HCT116 (cell line): ENCODE results near the gene AHNAK. TPM values are rescaled to one million over a fixed set of nuclear protein-coding genes. Genes with fewer than 3 reads are reported as not detected.

Source experiments
- ATAC-seq: fragments of 200-7000 bp; cut with Tn5 transposase; 2 replicates; pipeline ENCODE4 v1.9.1; 2020; ENCODE audit warnings: mild to moderate bottlenecking, moderate library complexity
- BruUV-seq: library from RNA; stranded (reverse); fragments of 400-500 nt; replicated peaks from 2 replicates; lab custom pipeline; 2021; lab: Mats Ljungman, UMichigan
- CTCF ChIA-PET: fragments of 300-600 bp; sonication (Branson Sonifier 250); formaldehyde crosslinking; loops from one replicate; lab custom pipeline; 2021; ENCODE audit warnings: antibody characterized with exemption; lab: Charles Lee
- POLR2A ChIA-PET: fragments of 300-600, 350-600 bp; sonication (Branson Sonifier 250); formaldehyde crosslinking; loops from one replicate; lab custom pipeline; 2021; ENCODE audit warnings: antibody characterized with exemption; lab: Charles Lee
- RAD21 ChIA-PET, 2 experiments: fragments of 300-600 bp; sonication (Branson Sonifier 250); formaldehyde crosslinking; loops; one replicate each; lab custom pipeline; 2023; ENCODE audit warnings: low total read pairs in 2 of 2; ENCODE audit not compliant: uncharacterized antibody in 2 of 2, unreplicated experiment in 2 of 2, low non-redundant PET in 1 of 2; lab: Charles Lee
- DNase-seq: peaks from one replicate; pipeline ENCODE4 v3.0.0-alpha.2; 2010; ENCODE audit warnings: low read depth, low spot score
- H2AFZ ChIP-seq: fragments of 200-600 bp; shearing (Covaris generic), sonication (generic); 2 replicates; pipeline ENCODE4 v1.6.1; 2017; ENCODE audit warnings: low read depth, mixed run types, mixed read lengths, antibody characterized with exemption, low read length; ENCODE audit not compliant: poor library complexity, severe bottlenecking
- H3K27ac ChIP-seq: 2 replicates; pipeline ENCODE4 v1.5.1; 2012; ENCODE audit warnings: low read depth, low read length
- H3K27me3 ChIP-seq: fragments of 200-600 bp; sonication (generic); 2 replicates; pipeline ENCODE4 v1.6.1; 2016; ENCODE audit warnings: mixed run types, low read length, mixed read lengths; ENCODE audit not compliant: insufficient read depth
- H3K36me3 ChIP-seq, 2 experiments: fragments of 200-500 bp in 1 of 2; fragments of 200-600 bp in 1 of 2; sonication (Bioruptor generic) in 1 of 2; sonication (generic) in 1 of 2; 2 replicates each; pipeline versions ENCODE4 v1.5.1 to v1.6.1; 2014 to 2016; ENCODE audit warnings: low read length in 2 of 2, inconsistent platforms in 1 of 2, mixed read lengths in 1 of 2, mixed run types in 1 of 2; ENCODE audit not compliant: insufficient read depth in 2 of 2, control insufficient read depth in 1 of 2
- H3K4me1 ChIP-seq, 2 experiments: fragments of 200-600 bp in 1 of 2; sonication (generic) in 1 of 2; 2 replicates each; pipeline versions ENCODE4 v1.5.1 to v1.6.1; 2012 to 2017; ENCODE audit warnings: low read length in 2 of 2, inconsistent platforms in 1 of 2, mild to moderate bottlenecking in 1 of 2, mixed read lengths in 1 of 2, mixed run types in 1 of 2, moderate library complexity in 1 of 2; ENCODE audit not compliant: insufficient read depth in 2 of 2, control insufficient read depth in 1 of 2
- H3K4me2 ChIP-seq: fragments of 200-600 bp; sonication (generic); 2 replicates; pipeline ENCODE4 v1.6.1; 2017; ENCODE audit warnings: mixed run types, low read length, mixed read lengths
- H3K4me3 ChIP-seq, 2 experiments: fragments of 200-600 bp in 1 of 2; sonication (generic) in 1 of 2; replicated peaks in 1 of 2; 2 replicates each; pipeline ENCODE4 v1.5.1; 2011 to 2016; ENCODE audit warnings: low read length in 2 of 2, control low read depth in 1 of 2, low read depth in 1 of 2, mild to moderate bottlenecking in 1 of 2, mixed read lengths in 1 of 2, mixed run types in 1 of 2
- H3K79me2 ChIP-seq: fragments of 200-600 bp; sonication (generic); 2 replicates; pipeline ENCODE4 v1.6.1; 2017; ENCODE audit warnings: mild to moderate bottlenecking, mixed run types, low read length, moderate library complexity, mixed read lengths; ENCODE audit not compliant: insufficient read depth
- H3K9ac ChIP-seq: fragments of 200-600 bp; sonication (generic); 2 replicates; pipeline ENCODE4 v1.6.1; 2016; ENCODE audit warnings: low read length, mixed read lengths
- H3K9me2 ChIP-seq: fragments of 200-600 bp; sonication (generic), shearing (Covaris generic); 2 replicates; pipeline ENCODE4 v1.6.1; 2017; ENCODE audit warnings: mixed run types, mild to moderate bottlenecking, moderate library complexity; ENCODE audit not compliant: insufficient read depth
- H3K9me3 ChIP-seq, 2 experiments: fragments of 200-500 bp in 1 of 2; fragments of 200-600 bp in 1 of 2; sonication (Bioruptor generic) in 1 of 2; sonication (generic) in 1 of 2; 2 replicates each; pipeline ENCODE4 v1.6.1; 2014 to 2017; ENCODE audit warnings: low read length in 2 of 2, mixed read lengths in 2 of 2, inconsistent platforms in 1 of 2, low read depth in 1 of 2, mild to moderate bottlenecking in 1 of 2, mixed run types in 1 of 2, moderate library complexity in 1 of 2; ENCODE audit not compliant: control insufficient read depth in 1 of 2, insufficient read depth in 1 of 2
- H4K20me1 ChIP-seq: fragments of 200-600 bp; sonication (generic), shearing (Covaris generic); 2 replicates; pipeline ENCODE4 v1.6.1; 2017; ENCODE audit warnings: mixed run types, mild to moderate bottlenecking, moderate library complexity; ENCODE audit not compliant: insufficient read depth
- CBX3 ChIP-seq: IDR thresholded peaks from 2 replicates; pipeline ENCODE4 v1.6.1; 2012; ENCODE audit warnings: low read depth
- EGR1 ChIP-seq: IDR thresholded peaks from 2 replicates; pipeline ENCODE4 v1.6.1; 2012; ENCODE audit warnings: low read depth
- ELF1 ChIP-seq: IDR thresholded peaks from 2 replicates; pipeline ENCODE4 v1.6.1; 2012; ENCODE audit warnings: low read depth, borderline replicate concordance
- POLR2AphosphoS5 ChIP-seq: IDR thresholded peaks from 2 replicates; pipeline ENCODE4 v1.6.1; 2011; ENCODE audit warnings: mild to moderate bottlenecking, low read depth, low read length, moderate library complexity
- SRF ChIP-seq: IDR thresholded peaks from 2 replicates; pipeline ENCODE4 v1.6.1; 2012; ENCODE audit warnings: low read depth
- YY1 ChIP-seq: IDR thresholded peaks from 2 replicates; pipeline ENCODE4 v1.6.1; 2011; ENCODE audit warnings: low read length, low read depth, moderate library complexity, mild to moderate bottlenecking; ENCODE audit not compliant: insufficient replicate concordance; ENCODE audit errors: extremely low read depth
- ZNF274 ChIP-seq: fragments of 200-500 bp; sonication (Bioruptor generic); IDR thresholded peaks from 2 replicates; pipeline ENCODE4 v1.6.1; 2014; ENCODE audit warnings: mild to moderate bottlenecking, low read depth, low read length, inconsistent platforms
- intact Hi-C: fragments of 100-400 bp; cut with micrococcal nuclease; formaldehyde crosslinking; loops from 2 replicates; pipeline ENCODE4 v1.10.0; 2022
- microRNA-seq: library from miRNA; unstranded; fragments of <30 nt; microRNA quantifications from one replicate; pipeline ENCODE4, GENCODE V29; 2016; ENCODE audit warnings: borderline number of aligned reads
- total RNA-seq: library from RNA; stranded (reverse); gene quantifications from one replicate; pipeline ENCODE4 v1.2.1, GENCODE V29; 2021; ENCODE audit not compliant: unreplicated experiment
- TF ChIP-seq, protein P1 (sequence below): IDR thresholded peaks from 2 replicates; pipeline ENCODE4 v1.6.1; 2012
- TF ChIP-seq, protein P2 (sequence below): IDR thresholded peaks from 2 replicates; pipeline ENCODE4 v1.6.1; 2012
- TF ChIP-seq, protein P3 (sequence below), 3 experiments: fragments of 200-600 bp in 1 of 3; sonication (generic) in 1 of 3; IDR thresholded peaks in 2 of 3; conservative IDR thresholded peaks in 1 of 3; 2 replicates each; pipeline ENCODE4 v1.5.1; 2012 to 2017; ENCODE audit warnings: low read depth in 2 of 3, low read length in 2 of 3, antibody characterized with exemption in 1 of 3, borderline replicate concordance in 1 of 3, control low read depth in 1 of 3, mild to moderate bottlenecking in 1 of 3, mixed read lengths in 1 of 3, mixed run types in 1 of 3, moderate library complexity in 1 of 3; ENCODE audit not compliant: insufficient read depth in 1 of 3
- TF ChIP-seq, protein P4 (sequence below): IDR thresholded peaks from 2 replicates; pipeline ENCODE4 v1.6.1; 2012; ENCODE audit warnings: low read depth

Gene AHNAK
- total RNA-seq, 1 experiment from 2014 or later = 239 TPM

DNA sequence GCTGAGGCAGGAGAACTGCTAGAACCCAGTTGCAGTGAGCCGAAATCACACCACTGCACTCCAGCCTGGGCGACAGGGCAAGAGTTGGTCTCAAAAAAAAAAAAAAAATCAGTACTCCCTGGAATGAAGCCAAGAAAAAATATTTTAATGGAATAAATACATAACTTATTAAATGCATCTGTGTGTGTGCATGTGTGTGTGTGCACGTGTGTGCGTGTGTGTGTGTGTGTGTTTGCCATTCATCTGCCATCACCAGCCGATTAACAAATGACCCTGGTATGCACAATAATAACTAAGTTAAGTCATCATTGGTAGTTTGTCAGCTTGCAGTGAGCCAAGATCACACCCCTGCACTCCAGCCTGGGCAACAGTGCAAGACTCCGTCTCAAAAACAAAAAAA is 162.8 kb downstream of the AHNAK start:
- intact Hi-C loops = loop anchor here (5.0 kb wide), 1 partner anchor 178 kb away; no protein-coding TSS in a partner anchor
- no peaks in the 10 kb centered on the region for H3K9me3 ChIP-seq
- H3K9me2 ChIP-seq = no peaks in the 10 kb centered on the region
- H2AFZ ChIP-seq = no peak overlapping the region
- no peak overlapping the region for H3K27ac ChIP-seq
- no TSS peak for BruUV-seq
- no peak for ATAC-seq
- no peaks in the 10 kb centered on the region for H3K36me3 ChIP-seq
- no peak overlapping the region for H3K4me2 ChIP-seq
- RAD21 ChIA-PET = no interaction called here
- POLR2A ChIA-PET = interaction anchor here (0.8 kb wide), 1 partner anchor 388 kb away, joined by 3 read pairs; the partner anchor contains the start of gene TAF6L
- peaks cover 0 to 4% of the 10 kb centered on the region in 2 experiments; a peak in 1 of 4 replicates for H3K4me1 ChIP-seq
- H4K20me1 ChIP-seq = no peaks in the 10 kb centered on the region
- H3K9ac ChIP-seq = no peak overlapping the region
- CTCF ChIA-PET = no interaction called here
- DNase-seq = no peak
- H3K79me2 ChIP-seq = no peaks in the 10 kb centered on the region
- no peak overlapping the region for H3K4me3 ChIP-seq
- TF ChIP-seq EGR1 (no peak), ELF1 (no peak), SRF (no peak), POLR2AphosphoS5 (no peak), CBX3 (no peak), ZNF274 (no peak), YY1 (no peak)
- TF ChIP-seq, protein P1, sequence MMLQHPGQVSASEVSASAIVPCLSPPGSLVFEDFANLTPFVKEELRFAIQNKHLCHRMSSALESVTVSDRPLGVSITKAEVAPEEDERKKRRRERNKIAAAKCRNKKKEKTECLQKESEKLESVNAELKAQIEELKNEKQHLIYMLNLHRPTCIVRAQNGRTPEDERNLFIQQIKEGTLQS = no peak
- TF ChIP-seq, protein P2, sequence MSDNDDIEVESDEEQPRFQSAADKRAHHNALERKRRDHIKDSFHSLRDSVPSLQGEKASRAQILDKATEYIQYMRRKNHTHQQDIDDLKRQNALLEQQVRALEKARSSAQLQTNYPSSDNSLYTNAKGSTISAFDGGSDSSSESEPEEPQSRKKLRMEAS = no peak
- TF ChIP-seq, protein P3, sequence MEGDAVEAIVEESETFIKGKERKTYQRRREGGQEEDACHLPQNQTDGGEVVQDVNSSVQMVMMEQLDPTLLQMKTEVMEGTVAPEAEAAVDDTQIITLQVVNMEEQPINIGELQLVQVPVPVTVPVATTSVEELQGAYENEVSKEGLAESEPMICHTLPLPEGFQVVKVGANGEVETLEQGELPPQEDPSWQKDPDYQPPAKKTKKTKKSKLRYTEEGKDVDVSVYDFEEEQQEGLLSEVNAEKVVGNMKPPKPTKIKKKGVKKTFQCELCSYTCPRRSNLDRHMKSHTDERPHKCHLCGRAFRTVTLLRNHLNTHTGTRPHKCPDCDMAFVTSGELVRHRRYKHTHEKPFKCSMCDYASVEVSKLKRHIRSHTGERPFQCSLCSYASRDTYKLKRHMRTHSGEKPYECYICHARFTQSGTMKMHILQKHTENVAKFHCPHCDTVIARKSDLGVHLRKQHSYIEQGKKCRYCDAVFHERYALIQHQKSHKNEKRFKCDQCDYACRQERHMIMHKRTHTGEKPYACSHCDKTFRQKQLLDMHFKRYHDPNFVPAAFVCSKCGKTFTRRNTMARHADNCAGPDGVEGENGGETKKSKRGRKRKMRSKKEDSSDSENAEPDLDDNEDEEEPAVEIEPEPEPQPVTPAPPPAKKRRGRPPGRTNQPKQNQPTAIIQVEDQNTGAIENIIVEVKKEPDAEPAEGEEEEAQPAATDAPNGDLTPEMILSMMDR (IDR thresholded peaks at IDR 0.05 in 2 of 3, conservative IDR thresholded peaks at IDR 0.05 in 1 of 3; ENCODE audit: borderline replicate concordance in 1 of 3, insufficient read depth in 1 of 3, low read depth in 2 of 3, low read length in 2 of 3) = no peak
- TF ChIP-seq, protein P4, sequence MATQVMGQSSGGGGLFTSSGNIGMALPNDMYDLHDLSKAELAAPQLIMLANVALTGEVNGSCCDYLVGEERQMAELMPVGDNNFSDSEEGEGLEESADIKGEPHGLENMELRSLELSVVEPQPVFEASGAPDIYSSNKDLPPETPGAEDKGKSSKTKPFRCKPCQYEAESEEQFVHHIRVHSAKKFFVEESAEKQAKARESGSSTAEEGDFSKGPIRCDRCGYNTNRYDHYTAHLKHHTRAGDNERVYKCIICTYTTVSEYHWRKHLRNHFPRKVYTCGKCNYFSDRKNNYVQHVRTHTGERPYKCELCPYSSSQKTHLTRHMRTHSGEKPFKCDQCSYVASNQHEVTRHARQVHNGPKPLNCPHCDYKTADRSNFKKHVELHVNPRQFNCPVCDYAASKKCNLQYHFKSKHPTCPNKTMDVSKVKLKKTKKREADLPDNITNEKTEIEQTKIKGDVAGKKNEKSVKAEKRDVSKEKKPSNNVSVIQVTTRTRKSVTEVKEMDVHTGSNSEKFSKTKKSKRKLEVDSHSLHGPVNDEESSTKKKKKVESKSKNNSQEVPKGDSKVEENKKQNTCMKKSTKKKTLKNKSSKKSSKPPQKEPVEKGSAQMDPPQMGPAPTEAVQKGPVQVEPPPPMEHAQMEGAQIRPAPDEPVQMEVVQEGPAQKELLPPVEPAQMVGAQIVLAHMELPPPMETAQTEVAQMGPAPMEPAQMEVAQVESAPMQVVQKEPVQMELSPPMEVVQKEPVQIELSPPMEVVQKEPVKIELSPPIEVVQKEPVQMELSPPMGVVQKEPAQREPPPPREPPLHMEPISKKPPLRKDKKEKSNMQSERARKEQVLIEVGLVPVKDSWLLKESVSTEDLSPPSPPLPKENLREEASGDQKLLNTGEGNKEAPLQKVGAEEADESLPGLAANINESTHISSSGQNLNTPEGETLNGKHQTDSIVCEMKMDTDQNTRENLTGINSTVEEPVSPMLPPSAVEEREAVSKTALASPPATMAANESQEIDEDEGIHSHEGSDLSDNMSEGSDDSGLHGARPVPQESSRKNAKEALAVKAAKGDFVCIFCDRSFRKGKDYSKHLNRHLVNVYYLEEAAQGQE = no peak
- no peaks in the 10 kb centered on the region for H3K27me3 ChIP-seq

Small RNA genes within 50 kb of the gene (microRNA-seq; reads per million reads assigned to microRNA genes)
- gene MIR6747 = 1.2 reads per million

Other genes starting within 250 kb of the AHNAK start
- gene SCGB1D4, start 247.7 kb downstream of the AHNAK start, total RNA-seq = not detected
- gene ASRGL1, start 209.4 kb downstream of the AHNAK start, total RNA-seq = 27.6 TPM
- gene SCGB1A1, start 127.8 kb downstream of the AHNAK start, total RNA-seq = 2.0 TPM
- gene EEF1G, start 27.1 kb upstream of the AHNAK start, total RNA-seq = 1,901 TPM
- gene TUT1, start 44.7 kb upstream of the AHNAK start, total RNA-seq = 49.0 TPM
- gene MTA2, start 55.1 kb upstream of the AHNAK start, total RNA-seq = 98.9 TPM
- gene EML3, start 66.0 kb upstream of the AHNAK start, total RNA-seq = 124 TPM
- gene ROM1, start 66.5 kb upstream of the AHNAK start, total RNA-seq = 2.7 TPM
- 51.2 TPM for gene B3GAT3, start 75.2 kb upstream of the AHNAK start, total RNA-seq
- gene GANAB, start 99.8 kb upstream of the AHNAK start, total RNA-seq = 410 TPM
- gene INTS5, start 106.5 kb upstream of the AHNAK start, total RNA-seq = 29.1 TPM
- 121 TPM for gene C11orf98, start 118.4 kb upstream of the AHNAK start, total RNA-seq
- gene CSKMT, start 118.5 kb upstream of the AHNAK start, total RNA-seq = 63.5 TPM
- 17.9 TPM for gene UQCC3, start 124.9 kb upstream of the AHNAK start, total RNA-seq
- 14.7 TPM for gene LBHD1, start 125.5 kb upstream of the AHNAK start, total RNA-seq
- 94.2 TPM for gene UBXN1, start 132.3 kb upstream of the AHNAK start, total RNA-seq
- gene LRRN4CL, start 142.7 kb upstream of the AHNAK start, total RNA-seq = 0.71 TPM
- 62.0 TPM for gene BSCL2, start 160.6 kb upstream of the AHNAK start, total RNA-seq
- not detected for gene GNG3, start 160.9 kb upstream of the AHNAK start, total RNA-seq
- gene HNRNPUL2, start 180.7 kb upstream of the AHNAK start, total RNA-seq = 45.8 TPM
- gene TTC9C, start 181.7 kb upstream of the AHNAK start, total RNA-seq = 33.3 TPM
- gene ZBTB3, start 207.4 kb upstream of the AHNAK start, total RNA-seq = 11.3 TPM
- gene POLR2G, start 214.8 kb upstream of the AHNAK start, total RNA-seq = 109 TPM
- gene TAF6L, start 224.6 kb upstream of the AHNAK start, total RNA-seq = 24.2 TPM
- gene TMEM179B, start 240.6 kb upstream of the AHNAK start, total RNA-seq = 51.6 TPM
- 18.4 TPM for gene TMEM223, start 245.2 kb upstream of the AHNAK start, total RNA-seq